ENCODE measurements around the gene PLXND1.

- TF ChIP-seq CTCF (IDR thresholded peaks at IDR 0.05): no peak
- no peak for TF ChIP-seq EZH2 (IDR thresholded peaks at IDR 0.05)
- TF ChIP-seq EZH2phosphoT487 (IDR thresholded peaks at IDR 0.05): no peak
Measured at GRCh38 chr3:129549805-129550204, 56.7 kb downstream of the PLXND1 start.

Measured in neural progenitor cell (in vitro differentiated cells).